Lung (tissue), 12 donors: ENCODE measurements around the gene STPG3. TPM values are rescaled to one million over a fixed set of nuclear protein-coding genes. Genes with fewer than 3 reads are reported as not detected.
A peak's percentile ranks its signal among the peaks of the same experiment; 100 is the strongest.

Experiments
- ATAC-seq: fragments of 200-7000 bp; cut with Tn5 transposase; one replicate; pipeline ENCODE4 v1.9.1; 2020; ENCODE audit warnings: moderate number of reproducible peaks; ENCODE audit not compliant: insufficient read depth, low FRiP score
- DNase-seq, 3 donors: peaks; one replicate each; pipeline ENCODE4 v3.0.0-alpha.2; 2013 to 2017
- H3K27ac ChIP-seq, 2 donors: one replicate each; pipeline ENCODE4 v1.5.1; 2013; ENCODE audit warnings: mild to moderate bottlenecking in 2 of 2, moderate library complexity in 2 of 2, control low read depth in 1 of 2, inconsistent platforms in 1 of 2, low read depth in 1 of 2, low read length in 1 of 2
- H3K27me3 ChIP-seq, 3 donors: one replicate each; pipeline ENCODE4 v1.5.1; 2013; ENCODE audit warnings: low read length in 2 of 3; ENCODE audit not compliant: control insufficient read depth in 3 of 3, insufficient read depth in 3 of 3
- H3K36me3 ChIP-seq, 4 donors: one replicate each; pipeline ENCODE4 v1.5.1; 2013; ENCODE audit warnings: low read length in 4 of 4, mild to moderate bottlenecking in 1 of 4, moderate library complexity in 1 of 4; ENCODE audit not compliant: control insufficient read depth in 4 of 4, insufficient read depth in 4 of 4
- H3K4me1 ChIP-seq, 5 donors: one replicate each; pipeline ENCODE4 v1.5.1; 2013; ENCODE audit warnings: low read length in 5 of 5, mild to moderate bottlenecking in 2 of 5, moderate library complexity in 1 of 5; ENCODE audit not compliant: control insufficient read depth in 5 of 5, insufficient read depth in 5 of 5
- H3K4me3 ChIP-seq: one replicate; pipeline ENCODE4 v1.5.1; 2013; ENCODE audit warnings: mild to moderate bottlenecking, control low read depth, moderate library complexity
- H3K9ac ChIP-seq, 2 donors: one replicate each; pipeline ENCODE4 v1.5.1; 2013; ENCODE audit warnings: low read length in 2 of 2, control low read depth in 1 of 2; ENCODE audit not compliant: insufficient read depth in 1 of 2
- H3K9me3 ChIP-seq, 4 donors: one replicate each; pipeline ENCODE4 v1.5.1; 2013; ENCODE audit warnings: low read length in 3 of 4, mild to moderate bottlenecking in 1 of 4, moderate library complexity in 1 of 4; ENCODE audit not compliant: control insufficient read depth in 4 of 4, insufficient read depth in 3 of 4
- WGBS, 2 donors: extraction: QIAGEN DNeasy Blood & Tissue Kit; methylation state at CpG; one replicate each; pipeline ENCODE4 v1.1.7; 2013; 5-methylcytosine and 5-hydroxymethylcytosine counted together
- polyA plus RNA-seq, 2 donors: library from polyadenylated mRNA; stranded (reverse); fragments of 200-250 nt; gene quantifications; one replicate each; pipeline ENCODE4 v1.2.1, GENCODE V29; 2013
- total RNA-seq, 2 donors: library from RNA; depleted of rRNA in 1 of 2; stranded (reverse); fragments of >200 nt in 1 of 2; gene quantifications; one replicate each; pipeline ENCODE4 v1.2.1, GENCODE V29; 2014 to 2021
- TF ChIP-seq, protein P1 (sequence below): IDR thresholded peaks from 2 replicates; pipeline ENCODE4 v1.5.1; 2012; ENCODE audit warnings: mild to moderate bottlenecking; ENCODE audit errors: control extremely low read depth, extremely low read depth
- donor health status: control.
- donor health status: control.
- donor health status: Bipolar disorder and iron deficiency.
- donor health status: healthy.
- donor health status: DM: yes; HTN: yes; CAD: no.

STPG3 gene
- total and polyA plus RNA-seq, 4 donors, result 0.18 TPM; not detected in 3

DNA sequence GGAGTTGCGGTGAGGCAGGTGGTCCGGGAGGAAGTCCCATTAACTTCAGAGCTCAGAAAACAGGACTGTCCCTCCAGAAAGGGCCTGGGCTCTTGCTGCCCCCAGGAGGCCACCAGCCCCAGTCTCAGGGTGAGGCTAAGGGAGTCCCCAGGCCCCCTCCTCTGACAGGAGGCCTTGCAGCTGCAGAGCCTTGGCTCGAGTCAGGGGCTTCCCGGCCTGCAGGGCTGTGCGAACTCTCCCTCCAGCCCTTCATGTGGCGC lies 3.2 kb upstream of the STPG3 start:
- ATAC-seq (no peak), DNase-seq (no peak)
- Histone ChIP-seq H3K27me3 (no peaks in the 10 kb centered on the region), H3K4me3 (no peak overlapping the region), H3K4me1 (peaks cover 0 to 13% (median 7%) of the 10 kb centered on the region in 5 donors), H3K27ac (peak overlapping the region in 1 of 2 donors; percentile 18), H3K36me3 (peaks cover 0 to 11% (median 7%) of the 10 kb centered on the region in 4 donors), H3K9ac (no peak overlapping the region), H3K9me3 (no peaks in the 10 kb centered on the region)
- 82 to 94% methylated on average over 6 of the region's 6 CpGs for WGBS, 2 donors
- TF ChIP-seq, protein P1, sequence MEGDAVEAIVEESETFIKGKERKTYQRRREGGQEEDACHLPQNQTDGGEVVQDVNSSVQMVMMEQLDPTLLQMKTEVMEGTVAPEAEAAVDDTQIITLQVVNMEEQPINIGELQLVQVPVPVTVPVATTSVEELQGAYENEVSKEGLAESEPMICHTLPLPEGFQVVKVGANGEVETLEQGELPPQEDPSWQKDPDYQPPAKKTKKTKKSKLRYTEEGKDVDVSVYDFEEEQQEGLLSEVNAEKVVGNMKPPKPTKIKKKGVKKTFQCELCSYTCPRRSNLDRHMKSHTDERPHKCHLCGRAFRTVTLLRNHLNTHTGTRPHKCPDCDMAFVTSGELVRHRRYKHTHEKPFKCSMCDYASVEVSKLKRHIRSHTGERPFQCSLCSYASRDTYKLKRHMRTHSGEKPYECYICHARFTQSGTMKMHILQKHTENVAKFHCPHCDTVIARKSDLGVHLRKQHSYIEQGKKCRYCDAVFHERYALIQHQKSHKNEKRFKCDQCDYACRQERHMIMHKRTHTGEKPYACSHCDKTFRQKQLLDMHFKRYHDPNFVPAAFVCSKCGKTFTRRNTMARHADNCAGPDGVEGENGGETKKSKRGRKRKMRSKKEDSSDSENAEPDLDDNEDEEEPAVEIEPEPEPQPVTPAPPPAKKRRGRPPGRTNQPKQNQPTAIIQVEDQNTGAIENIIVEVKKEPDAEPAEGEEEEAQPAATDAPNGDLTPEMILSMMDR, result no peak

GRCh38 chr9:137250329-137251193 lies 525 bp upstream of the STPG3 start:
- WGBS, 2 donors, result 75 to 83% methylated on average over 17 of the region's 18 CpGs
- no peak for DNase-seq
- Histone ChIP-seq H3K9me3 (no peaks in the 10 kb centered on the region), H3K36me3 (no peaks in the 10 kb centered on the region), H3K9ac (no peak overlapping the region), H3K27me3 (no peaks in the 10 kb centered on the region), H3K27ac (no peak overlapping the region), H3K4me3 (no peak overlapping the region), H3K4me1 (peaks cover 0 to 20% (median 0%) of the 10 kb centered on the region in 5 donors)
- TF ChIP-seq, protein P1, result no peak
- no peak for ATAC-seq

GRCh38 chr9:137251490-137252268 lies 593 bp downstream of the STPG3 start:
- TF ChIP-seq, protein P1, result no peak
- H3K36me3 ChIP-seq, result peaks cover 0 to 7% (median 3%) of the 10 kb centered on the region in 4 donors
- no peak overlapping the region for H3K9ac ChIP-seq
- no peaks in the 10 kb centered on the region for H3K9me3 ChIP-seq
- no peak for ATAC-seq
- no peaks in the 10 kb centered on the region for H3K27me3 ChIP-seq
- H3K27ac ChIP-seq, result no peak overlapping the region
- H3K4me1 ChIP-seq, result peaks cover 0 to 30% (median 10%) of the 10 kb centered on the region in 5 donors
- no peak for DNase-seq
- no peak overlapping the region for H3K4me3 ChIP-seq
- whole genome bisulfite sequencing, 2 donors, result 91 to 94% methylated on average over 22 of the region's 22 CpGs
